Kasumi-1 (cell line): ENCODE data around the gene BARX1.
A peak's percentile ranks its signal among the peaks of the same experiment; 100 is the strongest.
"Not testable (repeated sequence)": the region's sequence is repeated elsewhere in the genome, so short reads cannot be mapped to it uniquely, and the experiment has no call there.

Experiments
- DNase-seq, 2 experiments: peaks; one replicate each; lab custom pipeline; 2025; lab: John Stamatoyannopoulos, UW

Gene BARX1

DNA sequence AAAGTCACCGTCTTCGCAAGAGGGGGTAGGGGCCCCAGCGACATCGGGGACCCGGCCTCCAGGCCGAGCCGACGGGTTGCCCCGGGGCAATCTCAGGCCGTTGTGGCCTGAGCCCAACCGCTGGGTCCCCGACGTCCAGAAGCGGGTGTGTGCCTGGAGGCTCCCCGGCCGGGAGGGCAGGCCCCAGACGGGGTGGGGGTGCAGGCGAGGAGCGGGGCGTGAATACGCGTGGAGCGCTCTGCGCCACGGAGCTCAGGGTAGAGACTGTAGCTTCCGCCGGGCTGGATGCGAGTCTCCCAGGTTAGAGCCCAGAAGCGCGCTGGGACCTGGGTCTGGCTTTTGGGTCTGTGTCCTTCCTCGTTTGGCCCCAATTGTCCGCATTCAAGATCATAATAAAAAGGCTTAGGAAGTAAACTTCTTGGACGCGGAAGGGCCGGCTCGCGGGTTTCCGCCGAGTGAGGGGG lies 3.5 kb downstream of the BARX1 start:
- DNase-seq: no peak

DNA sequence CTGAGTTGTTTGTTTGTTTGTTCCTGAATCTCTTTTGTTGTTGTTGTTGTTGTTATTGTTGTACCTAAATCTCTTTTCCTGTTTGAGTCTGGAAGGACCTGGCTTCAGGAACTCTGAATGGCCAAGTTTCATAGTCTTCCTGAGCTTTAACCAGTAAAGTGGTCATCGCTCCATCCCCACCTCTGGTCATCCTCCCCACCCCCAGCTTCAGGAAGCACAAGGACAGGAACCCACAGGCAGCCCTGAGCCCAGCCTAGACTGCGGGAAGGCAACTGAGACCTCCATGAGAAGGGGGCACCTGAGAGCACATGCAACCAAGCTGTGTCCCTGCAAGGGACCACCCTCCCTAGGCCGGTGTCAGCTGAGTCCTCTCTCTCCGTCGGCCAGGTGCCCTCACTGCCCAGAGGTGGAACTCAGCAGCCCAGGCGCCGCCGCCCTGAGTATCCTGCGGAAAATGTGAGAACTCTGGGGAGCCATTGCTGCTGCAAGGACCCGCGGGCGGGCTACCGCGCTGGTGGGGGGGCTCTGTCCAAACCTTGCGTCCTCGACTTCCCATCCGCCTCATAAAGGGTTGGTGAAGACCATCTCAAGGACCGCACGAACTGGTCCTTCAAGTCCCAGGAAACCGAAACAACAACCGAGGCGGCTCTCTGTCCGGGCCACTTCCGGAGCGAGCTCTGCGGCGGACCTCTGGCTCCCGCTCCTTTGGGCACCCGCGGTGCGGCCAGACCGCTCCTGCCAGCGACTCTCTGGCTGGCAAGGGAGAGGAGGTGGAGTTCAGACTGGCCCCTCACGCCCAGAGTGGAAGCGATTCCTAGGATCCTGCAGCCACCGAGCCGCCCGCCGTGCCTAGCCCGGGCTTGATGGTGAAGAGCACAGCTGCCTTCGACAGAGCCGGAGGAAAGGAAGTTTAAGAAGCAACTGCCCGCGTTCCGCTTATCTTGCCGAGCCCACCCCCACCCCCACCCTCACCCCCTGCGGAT lies 4.2 kb downstream of the BARX1 start:
- peak in 1 of 2 experiments; percentile 16 for DNase-seq

DNA sequence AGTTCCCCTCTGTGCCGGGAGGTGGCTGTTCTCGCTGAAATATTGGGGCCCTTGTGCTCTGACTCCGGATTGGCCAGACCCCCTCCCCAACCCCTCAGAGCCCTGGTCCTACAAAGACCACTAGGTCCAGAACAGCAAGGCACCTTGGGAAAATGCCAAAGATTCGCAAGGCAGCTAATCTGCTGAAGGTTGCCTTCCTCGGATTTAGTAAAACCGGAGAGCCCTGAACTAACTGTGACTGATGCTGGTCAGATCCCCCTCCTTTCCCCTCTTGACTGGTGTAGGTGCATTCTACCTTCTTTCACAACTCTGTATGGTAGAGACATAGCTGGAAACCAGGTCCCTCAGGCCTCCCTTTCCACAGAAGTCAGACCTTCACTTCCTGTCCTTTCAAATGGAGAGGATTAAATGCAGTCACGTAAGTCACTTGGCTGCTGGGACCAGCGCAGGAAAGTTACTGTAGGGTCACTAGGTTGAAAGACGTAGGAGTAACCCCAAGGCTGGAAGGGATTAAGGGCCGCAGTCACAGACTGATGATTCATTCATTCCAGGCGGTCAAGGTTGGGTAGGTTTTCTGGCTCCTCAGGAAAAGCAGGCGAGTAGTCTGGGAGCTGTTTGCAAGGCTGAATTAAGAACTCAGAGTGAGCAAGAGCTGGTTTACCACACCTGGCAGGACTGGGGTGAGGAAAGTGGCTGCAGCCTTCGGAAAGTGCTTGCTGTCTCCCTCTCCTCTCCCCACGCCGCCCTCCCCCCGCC lies 5.3 kb downstream of the BARX1 start:
- no peak for DNase-seq

DNA sequence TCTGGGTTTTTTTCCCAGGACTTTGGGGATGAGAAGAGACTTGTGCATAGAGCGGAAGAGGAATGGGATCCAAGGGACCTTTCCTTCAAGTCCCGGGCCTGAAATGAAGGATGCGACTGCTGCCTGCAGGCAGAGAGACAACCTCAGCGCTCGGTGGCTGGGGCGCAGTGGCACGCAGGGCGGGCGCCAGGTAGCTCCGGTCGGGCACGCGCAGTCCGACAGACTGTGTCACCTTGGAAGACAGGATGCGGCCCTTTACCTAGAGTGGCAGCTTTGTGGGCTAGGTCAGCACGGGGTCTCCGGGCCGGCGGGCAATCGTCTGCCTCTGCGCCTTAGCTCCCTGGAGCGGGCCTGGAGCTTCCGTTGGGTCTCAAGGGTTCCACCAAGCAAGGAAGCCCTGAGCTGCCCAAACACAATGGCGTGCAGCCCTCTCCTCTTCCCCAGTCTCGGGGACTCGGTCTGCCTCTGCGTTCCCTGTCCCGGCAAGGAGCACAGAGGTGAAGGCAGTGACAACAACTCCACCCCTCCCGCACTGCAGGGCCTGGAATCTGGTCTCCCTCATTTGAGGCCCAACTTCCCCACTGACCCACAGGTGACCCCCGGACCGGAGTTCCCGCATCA lies 6.0 kb downstream of the BARX1 start:
- DNase-seq: no peak

DNA sequence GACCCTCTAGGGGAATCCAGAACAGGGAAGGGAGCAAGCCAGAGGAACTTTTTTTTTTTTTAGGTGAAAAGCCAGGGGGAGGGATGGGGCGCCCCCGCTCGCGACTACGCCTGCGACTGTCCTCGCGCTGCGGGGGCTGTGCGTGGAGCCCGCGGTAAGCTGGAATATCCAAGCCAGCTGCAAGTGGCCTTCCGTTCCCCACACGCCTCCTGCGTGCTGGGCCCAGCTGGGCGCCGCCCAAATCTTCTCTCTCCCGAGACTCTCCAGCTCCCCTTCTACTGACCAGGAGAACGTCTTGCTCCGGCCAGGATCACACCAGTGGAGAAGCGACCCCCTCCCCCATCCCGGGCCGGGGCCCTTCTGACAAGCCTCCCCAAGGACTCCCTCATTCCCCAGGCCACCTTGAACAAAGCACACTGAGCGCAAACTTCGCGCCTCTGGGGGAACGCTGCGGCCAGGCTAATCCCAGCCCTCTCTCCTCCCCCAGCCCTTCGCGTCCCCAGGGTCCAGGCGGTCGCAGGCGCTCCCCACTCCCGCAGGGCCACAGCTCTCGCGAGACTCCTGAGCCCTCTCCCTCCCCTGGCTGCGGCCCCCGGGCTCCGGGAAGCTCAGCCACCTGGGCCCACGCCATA lies 6.6 kb downstream of the BARX1 start:
- DNase-seq: no peak

DNA sequence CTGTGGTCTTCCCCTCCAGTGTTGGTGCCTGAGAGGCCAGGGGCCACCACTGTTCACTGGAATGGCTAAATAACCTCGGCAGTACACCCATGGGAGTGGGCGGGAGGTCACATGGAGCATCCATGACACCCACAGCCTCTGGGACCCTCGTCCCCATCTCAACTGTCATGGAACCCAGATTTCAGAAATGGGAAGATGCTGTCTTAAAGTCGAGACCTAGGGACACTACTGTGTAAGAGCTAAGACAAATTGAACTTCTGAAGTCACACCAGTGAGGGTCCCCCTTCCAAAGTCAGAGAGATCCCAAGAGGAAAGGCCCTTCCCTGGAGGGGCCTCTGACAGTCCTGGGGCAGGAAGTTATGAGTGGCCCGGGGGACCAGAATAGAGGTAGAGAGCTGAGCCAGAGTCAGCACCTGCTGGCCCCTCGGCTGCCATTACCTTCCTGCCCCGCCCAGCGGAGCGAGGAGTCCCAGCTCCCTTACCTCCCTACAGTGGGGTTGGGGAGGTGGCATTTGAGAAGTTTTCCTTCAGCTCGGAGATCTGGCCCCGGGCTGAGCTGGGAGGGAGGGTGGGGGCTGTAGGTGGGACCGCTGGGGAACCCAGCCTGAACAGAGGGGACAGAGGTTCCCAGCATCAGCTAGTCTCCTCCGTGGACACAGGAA lies 7.6 kb downstream of the BARX1 start:
- DNase-seq: no peak

DNA sequence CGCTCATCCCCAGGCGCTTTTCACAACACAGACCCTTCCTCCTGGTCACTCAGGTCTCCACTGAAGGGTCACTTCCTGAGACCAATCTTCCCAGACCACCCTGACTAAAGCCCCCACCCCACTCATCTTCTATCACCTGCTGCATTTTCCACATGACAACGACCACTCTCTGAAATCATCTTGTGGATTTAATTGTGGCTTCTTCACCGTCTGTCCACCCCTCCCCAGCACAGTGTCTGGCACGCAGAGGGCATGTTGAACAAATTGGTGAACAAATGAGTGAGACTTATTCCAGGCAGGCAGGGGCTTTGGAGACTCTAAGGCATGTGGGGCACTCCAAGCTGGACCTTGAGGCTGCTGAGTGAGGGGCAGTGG lies 8.8 kb downstream of the BARX1 start:
- no peak for DNase-seq

DNA sequence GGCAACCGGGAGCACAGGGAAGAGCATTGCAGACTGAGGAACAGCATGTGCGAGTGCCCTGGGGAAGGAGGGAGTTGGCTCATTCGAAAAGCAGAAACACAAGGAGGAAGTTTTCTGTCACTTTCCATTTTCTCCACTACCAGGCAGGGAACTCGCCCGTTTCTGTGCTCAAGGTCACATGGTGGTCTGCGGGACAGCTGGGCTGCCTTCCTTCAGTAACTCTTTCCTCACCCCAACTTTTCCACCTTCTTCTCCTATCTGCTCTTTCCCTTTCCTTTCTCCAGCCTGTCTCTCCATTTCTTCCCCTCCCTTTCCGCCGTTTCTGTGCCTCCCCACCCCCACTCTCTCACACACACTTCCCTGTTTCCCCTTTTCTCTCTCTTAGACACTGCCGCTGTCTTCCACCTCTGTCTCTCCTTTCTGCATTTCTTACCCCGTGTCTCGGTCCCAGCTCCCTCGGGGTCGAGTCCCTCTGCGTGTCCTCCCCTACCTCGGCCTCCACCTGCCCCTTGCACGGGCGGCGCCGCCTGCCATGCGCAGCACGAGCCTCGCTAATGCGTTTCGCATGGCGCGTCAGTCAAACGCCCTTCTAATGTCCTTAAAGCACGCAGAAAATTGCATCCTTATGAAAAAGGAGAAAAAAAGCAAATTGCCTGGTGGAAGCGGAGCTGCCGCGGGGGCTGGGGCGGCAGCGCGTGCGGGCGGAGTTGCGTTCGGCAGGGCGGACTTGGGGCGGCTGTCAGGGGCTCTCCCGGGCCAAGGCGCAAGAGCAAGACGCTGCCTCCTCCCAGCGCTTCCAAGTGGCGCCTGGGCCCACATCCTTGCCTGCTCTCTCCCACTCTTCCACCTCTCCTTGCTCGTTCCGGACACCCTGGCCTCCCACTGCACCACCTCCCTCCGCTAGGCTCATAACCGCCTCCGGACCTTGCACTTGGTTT lies 9.5 kb downstream of the BARX1 start:
- DNase-seq: peak; percentile 62 to 71

DNA sequence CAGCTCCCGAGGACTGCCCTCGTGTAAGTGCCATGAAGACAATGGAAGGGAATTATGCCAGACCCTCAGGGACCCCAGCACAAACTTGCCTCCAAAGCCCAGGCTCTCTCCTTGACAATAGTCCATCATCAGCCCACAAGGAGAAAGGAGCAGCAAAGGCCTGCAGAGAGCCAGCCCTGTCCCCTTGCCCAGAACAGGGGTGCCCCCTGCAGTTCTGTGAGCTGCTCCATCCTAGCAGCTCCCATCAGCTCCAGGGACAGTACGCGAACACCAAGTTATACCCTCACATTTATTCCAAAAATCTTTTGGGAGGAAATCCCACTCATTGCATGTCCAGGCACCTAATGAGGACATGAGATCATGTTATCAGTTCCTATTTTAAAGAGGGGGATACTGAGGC lies 11.1 kb downstream of the BARX1 start:
- no peak for DNase-seq

DNA sequence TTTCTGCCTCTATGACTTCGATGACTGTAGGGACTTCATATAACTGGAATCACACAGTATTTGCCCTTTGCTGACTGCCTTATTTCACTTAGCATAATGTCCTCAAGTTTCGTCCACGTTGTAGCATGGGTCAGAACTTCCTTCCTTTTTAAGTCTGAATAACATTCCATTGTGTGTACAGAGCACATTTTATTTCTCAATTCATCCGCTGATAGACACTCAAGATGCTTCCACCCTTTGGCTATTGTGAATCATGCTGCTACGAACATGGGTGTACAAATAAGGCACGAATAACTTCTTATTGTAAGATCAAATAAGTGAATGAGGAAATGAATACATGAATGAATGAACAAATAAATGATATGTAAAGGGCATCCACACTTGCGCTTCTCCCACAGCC lies 13.0 kb downstream of the BARX1 start:
- no peak for DNase-seq

DNA sequence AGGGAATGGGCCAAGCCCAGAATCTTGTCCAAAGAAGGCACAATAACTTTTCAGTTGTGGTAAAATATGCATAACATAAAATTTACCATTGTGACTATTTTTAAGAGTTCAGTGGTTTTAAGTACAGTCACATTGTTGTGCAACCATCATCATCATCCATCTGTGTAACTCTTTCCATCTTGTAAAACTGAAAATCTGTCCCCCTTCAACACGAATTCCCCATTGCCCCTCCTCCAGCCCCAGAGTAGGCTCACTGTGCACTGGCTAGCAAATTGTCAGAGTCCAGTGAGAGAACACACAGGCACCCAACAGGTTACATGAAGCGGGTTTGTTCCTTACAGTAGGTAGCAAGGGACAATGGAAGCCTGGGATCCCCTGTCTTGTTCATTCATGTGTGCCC lies 13.7 kb downstream of the BARX1 start:
- DNase-seq: no peak

DNA sequence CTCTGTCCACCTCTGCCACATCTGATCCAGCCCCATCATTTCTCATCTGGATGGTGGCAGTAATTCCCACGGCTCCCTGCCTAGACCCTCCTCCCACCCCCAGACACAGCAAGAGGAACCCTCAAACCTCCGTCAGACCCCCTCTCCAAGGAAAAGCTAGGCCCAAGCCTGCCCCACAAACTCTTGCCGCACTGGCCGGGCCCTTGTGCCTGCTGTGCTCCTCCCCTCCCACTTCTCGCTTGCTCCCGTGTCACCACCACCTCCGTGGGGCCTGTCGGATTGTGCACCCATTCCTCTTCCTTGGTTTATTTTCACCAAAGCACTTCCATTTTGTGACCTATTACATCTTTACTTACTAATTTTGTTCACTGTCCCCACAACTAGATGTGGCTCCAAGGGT lies 14.2 kb downstream of the BARX1 start:
- DNase-seq: no peak

DNA sequence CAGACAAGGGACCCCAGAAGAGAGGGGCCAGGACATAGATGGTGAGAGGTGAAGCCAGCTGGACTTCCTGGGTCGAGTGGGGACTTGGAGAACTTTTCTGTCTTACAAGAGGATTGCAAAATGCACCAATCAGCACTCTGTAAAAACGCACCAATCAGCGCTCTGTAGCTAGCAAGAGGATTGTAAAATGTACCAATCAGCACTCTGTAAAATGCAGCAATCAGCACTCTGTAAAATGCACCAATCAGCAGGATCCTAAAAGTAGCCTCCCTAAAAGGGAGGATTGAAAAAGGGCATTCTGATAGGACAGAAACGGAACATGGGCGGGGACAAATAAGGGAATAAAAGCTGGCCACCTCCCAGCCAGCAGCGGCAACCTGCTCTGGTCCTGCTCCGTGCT lies 15.6 kb downstream of the BARX1 start:
- DNase-seq: not testable (repeated sequence)

DNA sequence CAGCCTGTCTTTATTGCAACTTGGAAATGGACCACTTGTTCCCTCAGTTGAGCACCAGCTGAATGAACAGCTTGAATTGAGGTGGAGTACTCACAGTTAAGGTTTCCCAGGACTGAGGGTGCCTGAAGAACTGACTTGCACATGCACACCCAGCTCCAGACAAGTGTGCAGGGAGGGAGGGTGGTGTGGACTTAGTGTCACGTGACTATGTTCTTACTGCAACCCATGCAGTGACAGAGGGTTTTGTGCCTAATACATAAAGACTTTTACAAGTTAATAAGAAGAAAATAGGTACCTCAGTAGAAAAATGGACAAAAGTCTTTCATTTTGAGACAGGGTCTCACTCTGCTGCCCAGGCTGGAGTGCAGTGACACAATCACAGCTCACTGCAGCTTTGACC lies 18.0 kb downstream of the BARX1 start:
- DNase-seq: no peak

DNA sequence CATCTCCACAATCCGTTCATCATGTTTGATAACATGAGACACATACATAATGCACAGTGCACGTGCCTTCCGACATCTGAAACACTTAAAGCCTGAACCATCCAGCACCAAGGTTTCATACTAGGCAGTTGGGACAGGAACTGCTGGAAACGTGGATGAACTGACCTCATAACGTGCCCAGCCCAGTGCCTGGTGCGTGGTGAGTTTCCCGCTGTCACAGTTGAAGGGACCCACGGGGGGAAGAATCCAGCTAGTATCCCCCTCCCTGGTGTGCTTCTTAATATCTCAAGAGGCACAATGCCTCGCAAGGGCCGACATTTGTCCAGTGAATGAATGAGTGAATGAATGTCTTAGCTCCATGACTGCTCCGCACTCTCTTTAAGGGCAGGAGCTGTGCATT lies 23.2 kb downstream of the BARX1 start:
- DNase-seq: no peak

DNA sequence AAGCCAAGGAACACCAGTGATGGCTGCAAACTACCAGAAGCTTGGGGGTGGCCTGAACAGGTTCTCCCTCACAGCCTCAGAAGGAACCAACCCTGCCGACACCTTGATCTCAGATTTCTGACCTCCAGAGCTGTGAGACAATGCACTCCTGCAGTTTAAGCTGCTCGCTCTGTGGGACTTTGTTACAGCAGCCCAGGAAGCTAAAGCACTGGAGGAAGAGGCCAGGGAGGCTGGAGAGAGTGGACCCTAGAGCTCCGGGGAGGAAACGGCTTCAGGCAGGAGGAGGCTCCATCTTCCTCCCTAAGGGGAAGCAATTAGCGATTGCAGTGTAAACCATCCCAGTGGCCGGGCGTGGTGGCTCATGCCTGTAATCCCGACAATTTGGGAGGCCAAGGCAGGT lies 25.1 kb downstream of the BARX1 start:
- no peak for DNase-seq

DNA sequence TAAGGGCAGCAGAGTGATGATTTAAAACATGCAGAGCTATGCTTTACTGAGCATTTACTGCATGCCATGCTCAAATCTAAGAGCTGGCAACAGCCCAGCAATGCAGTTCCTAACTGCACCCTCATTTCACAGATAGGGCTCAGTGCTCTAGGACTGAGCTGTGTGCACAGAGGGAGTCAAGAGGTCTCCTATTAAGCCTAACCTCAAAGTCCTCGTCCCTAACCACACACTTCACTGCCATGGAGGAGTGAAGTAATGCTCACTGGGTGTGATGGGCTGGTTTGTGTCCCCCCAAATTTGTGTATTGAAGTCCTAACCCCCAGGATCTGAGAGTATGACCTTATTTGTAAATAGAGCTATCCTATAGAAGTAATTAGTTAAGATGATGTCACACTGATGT lies 25.9 kb downstream of the BARX1 start:
- DNase-seq: no peak

DNA sequence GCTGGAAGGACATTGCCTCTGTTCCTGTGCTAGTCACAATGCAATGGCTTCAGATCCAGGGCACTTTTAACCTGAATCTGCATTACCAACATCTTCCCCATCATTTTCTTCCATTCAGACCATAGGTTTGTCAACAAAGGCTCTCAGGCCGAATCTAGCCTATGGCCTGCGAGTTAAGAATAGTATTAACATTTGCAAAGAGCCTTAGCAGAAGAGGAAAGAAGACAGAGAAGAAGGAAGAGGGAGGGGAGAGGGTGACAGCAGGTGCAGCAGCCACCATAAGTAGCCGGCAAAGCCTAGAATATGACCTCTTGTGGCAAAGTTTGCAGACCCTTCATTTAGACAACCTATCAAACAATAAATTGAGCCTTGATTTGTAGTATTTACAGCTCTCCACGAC lies 32.6 kb downstream of the BARX1 start:
- no peak for DNase-seq

DNA sequence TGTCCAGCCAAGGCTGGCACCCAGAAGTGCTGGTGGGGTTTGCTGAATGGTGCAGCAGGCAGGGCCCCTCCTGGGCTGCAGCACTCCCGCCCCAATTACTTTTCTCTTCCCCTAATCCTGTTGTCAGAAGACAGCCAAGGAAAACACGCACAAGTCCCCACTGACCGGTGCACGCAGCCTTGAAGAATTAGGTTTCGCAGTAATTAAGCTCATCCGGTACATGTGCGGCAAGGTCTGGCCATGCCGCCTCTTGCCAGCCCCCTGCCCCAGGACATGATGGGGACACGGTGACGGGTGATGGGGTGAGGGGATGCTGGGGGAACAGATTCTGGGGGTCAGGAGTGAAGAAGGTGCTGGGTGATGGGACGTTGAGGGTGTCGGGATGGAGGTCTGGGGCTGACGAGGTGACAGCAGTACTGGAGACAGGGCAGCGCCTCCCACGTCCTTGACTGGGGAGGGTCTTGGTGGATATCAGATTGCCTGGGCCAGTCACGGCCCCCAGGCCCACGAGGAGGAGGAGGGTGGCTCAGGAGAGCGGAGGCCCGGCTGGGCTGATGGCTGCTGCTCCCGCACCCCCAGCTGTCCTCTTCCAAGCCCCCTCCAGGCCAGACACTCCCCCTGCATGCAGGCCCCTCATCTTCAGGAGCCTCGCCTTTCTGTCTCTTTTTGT lies 34.9 kb downstream of the BARX1 start:
- DNase-seq: no peak

DNA sequence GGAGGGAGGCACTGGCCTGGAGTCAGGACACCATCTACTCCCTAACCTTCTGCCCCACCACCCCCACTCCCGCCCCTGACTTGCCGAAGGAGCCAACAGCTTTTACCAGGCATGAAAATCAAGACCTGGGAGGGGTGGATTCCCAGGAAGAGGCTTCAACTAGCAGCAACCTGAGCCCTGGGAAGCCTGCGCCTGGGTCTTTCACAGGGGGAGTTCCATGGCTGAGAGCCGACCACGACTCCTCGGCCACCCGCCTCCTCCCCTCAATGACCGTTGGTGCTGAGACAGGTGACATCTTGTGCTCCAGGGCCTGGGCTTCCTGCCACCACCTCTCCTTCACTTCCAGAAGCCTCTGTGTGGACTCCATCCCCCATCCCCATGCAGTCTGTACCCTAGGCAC lies 37.1 kb downstream of the BARX1 start:
- no peak for DNase-seq
